ENCODE results near the gene DAD1. TPM values are rescaled to one million over a fixed set of nuclear protein-coding genes. Genes with fewer than 3 reads are reported as not detected.

DAD1 gene
- total and polyA plus RNA-seq, 2 of the 8 experiments (the other 6 are each of a cell fraction or from before 2014, with no cell fraction given), result 131 to 440 TPM

DNA sequence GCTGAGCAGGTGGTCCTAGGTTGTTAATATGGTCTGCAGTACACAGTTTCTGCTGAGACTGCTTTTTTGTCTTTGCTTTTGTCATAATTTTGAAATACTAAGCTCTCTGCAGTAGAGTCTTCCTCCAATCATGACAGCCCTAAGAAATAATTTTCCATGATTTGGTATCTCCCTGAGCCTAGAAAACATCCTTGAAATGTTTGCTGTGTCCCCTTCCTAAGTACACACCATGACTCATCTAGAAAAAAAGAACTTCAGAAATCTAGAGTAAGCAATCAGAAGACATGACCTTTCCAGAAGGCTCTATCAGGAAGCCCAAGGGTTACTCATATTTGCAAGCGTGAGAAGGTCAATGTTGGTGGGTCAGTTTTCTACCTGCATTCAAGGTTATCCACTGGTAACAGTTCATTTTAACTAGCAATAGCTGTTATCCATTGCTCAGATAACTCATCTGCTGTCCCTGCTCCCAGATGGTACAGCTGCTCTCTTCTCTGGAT lies 16.4 kb downstream of the DAD1 start (continued):
- no peak for TF ChIP-seq POLR2A (IDR thresholded peaks at IDR 0.05; ENCODE audit: control extremely low read depth in 1 of 2, low read depth in 2 of 2, low read length in 2 of 2)
- TF ChIP-seq RAD21 (IDR thresholded peaks at IDR 0.05 in 1 of 2, conservative IDR thresholded peaks at IDR 0.05 in 1 of 2; ENCODE audit: low read depth in 2 of 2, low read length in 2 of 2), result no peak
- no peak for TF ChIP-seq TBP (IDR thresholded peaks at IDR 0.05; ENCODE audit: low read depth, low read length)
